Parathyroid adenoma (tissue), 2 donors: ENCODE results near the gene VPS18.

ENCODE experiments used
- H2AFZ ChIP-seq: fragments of 300-600 bp; sonication (generic); one replicate; pipeline ENCODE4 v1.7.0; 2017; ENCODE audit warnings: antibody characterized with exemption, mild to moderate bottlenecking
- H3K27ac ChIP-seq: fragments of 300-600 bp; sonication (generic); one replicate; pipeline ENCODE4 v1.7.0; 2017
- H3K27me3 ChIP-seq: fragments of 300-600 bp; sonication (generic); one replicate; pipeline ENCODE4 v1.7.0; 2017; ENCODE audit warnings: low read length; ENCODE audit not compliant: control insufficient read depth, insufficient read depth
- H3K36me3 ChIP-seq: fragments of 300-600 bp; sonication (generic); one replicate; pipeline ENCODE4 v1.7.0; 2017; ENCODE audit warnings: low read length; ENCODE audit not compliant: control insufficient read depth, insufficient read depth
- H3K4me1 ChIP-seq: fragments of 300-600 bp; sonication (generic); one replicate; pipeline ENCODE4 v1.7.0; 2017; ENCODE audit warnings: control low read depth
- H3K4me2 ChIP-seq: fragments of 300-600 bp; sonication (generic); one replicate; pipeline ENCODE4 v1.7.0; 2017; ENCODE audit warnings: low read length
- H3K4me3 ChIP-seq: fragments of 300-600 bp; sonication (generic); one replicate; pipeline ENCODE4 v1.7.0; 2017; ENCODE audit warnings: low read depth, low read length
- H3K79me2 ChIP-seq: fragments of 300-600 bp; sonication (generic); one replicate; pipeline ENCODE4 v1.7.0; 2017; ENCODE audit warnings: control low read depth
- H3K9ac ChIP-seq: fragments of 300-600 bp; sonication (generic); one replicate; pipeline ENCODE4 v1.7.0; 2017; ENCODE audit warnings: mild to moderate bottlenecking
- H3K9me3 ChIP-seq: fragments of 300-600 bp; sonication (generic); one replicate; pipeline ENCODE4 v1.7.0; 2017; ENCODE audit warnings: low read length; ENCODE audit not compliant: control insufficient read depth
- TF ChIP-seq, protein P1 (sequence below): fragments of 300-600 bp; sonication (generic); IDR thresholded peaks from one replicate; pipeline ENCODE4 v1.7.0; 2017; ENCODE audit warnings: antibody characterized with exemption, mild to moderate bottlenecking
- donor health status: primary hyperparathyroidism.

VPS18 gene

DNA sequence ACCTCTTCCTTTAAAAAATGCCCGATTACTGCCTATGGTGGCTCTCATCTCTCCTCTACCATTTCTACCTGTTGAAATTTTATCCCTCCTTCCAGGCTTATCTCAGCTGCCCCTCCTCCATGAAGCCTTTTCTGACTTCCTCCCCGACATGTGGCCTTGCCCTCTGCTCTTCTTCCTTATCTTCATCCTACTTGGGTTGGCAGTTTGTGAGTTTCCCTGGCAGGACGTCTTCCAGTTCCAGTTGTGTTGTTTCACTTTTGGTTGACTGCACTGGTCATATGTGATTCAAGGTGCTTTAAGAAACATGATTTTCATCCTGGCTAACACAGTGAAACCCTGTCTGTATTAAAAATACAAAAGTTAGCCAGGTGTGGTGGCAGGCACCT, 39.3 kb downstream of the VPS18 start:
- H3K4me3 ChIP-seq, result no peak overlapping the region
- H3K79me2 ChIP-seq, result no peaks in the 10 kb centered on the region
- no peak overlapping the region for H3K27ac ChIP-seq
- H3K9ac ChIP-seq, result no peak overlapping the region
- peaks cover 2% of the 10 kb centered on the region for H3K4me1 ChIP-seq
- no peaks in the 10 kb centered on the region for H3K36me3 ChIP-seq
- no peak overlapping the region for H2AFZ ChIP-seq
- no peak overlapping the region for H3K4me2 ChIP-seq
- H3K9me3 ChIP-seq, result no peaks in the 10 kb centered on the region
- TF ChIP-seq, protein P1, sequence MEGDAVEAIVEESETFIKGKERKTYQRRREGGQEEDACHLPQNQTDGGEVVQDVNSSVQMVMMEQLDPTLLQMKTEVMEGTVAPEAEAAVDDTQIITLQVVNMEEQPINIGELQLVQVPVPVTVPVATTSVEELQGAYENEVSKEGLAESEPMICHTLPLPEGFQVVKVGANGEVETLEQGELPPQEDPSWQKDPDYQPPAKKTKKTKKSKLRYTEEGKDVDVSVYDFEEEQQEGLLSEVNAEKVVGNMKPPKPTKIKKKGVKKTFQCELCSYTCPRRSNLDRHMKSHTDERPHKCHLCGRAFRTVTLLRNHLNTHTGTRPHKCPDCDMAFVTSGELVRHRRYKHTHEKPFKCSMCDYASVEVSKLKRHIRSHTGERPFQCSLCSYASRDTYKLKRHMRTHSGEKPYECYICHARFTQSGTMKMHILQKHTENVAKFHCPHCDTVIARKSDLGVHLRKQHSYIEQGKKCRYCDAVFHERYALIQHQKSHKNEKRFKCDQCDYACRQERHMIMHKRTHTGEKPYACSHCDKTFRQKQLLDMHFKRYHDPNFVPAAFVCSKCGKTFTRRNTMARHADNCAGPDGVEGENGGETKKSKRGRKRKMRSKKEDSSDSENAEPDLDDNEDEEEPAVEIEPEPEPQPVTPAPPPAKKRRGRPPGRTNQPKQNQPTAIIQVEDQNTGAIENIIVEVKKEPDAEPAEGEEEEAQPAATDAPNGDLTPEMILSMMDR, result no peak
- no peaks in the 10 kb centered on the region for H3K27me3 ChIP-seq

DNA sequence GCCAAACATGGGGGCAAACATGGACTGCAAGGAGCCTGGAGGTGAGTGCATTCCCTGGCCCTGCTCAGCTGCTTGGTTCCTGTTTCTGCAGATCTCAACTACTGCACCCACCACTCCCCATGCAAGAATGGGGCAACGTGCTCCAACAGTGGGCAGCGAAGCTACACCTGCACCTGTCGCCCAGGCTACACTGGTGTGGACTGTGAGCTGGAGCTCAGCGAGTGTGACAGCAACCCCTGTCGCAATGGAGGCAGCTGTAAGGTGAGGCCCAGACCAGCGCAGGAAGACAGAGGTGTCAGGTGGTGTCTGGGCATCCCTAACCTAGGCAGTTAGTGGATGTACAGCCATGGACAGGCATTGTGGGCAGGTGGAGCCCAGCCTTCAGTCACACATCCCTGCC, 40.2 kb downstream of the VPS18 start:
- Histone ChIP-seq H3K79me2 (no peaks in the 10 kb centered on the region), H3K9me3 (no peaks in the 10 kb centered on the region), H3K27me3 (no peaks in the 10 kb centered on the region), H2AFZ (no peak overlapping the region), H3K9ac (no peak overlapping the region), H3K4me1 (peaks cover 2% of the 10 kb centered on the region), H3K27ac (no peak overlapping the region), H3K4me2 (no peak overlapping the region), H3K4me3 (no peak overlapping the region), H3K36me3 (no peaks in the 10 kb centered on the region)
- TF ChIP-seq, protein P1, result no peak

DNA sequence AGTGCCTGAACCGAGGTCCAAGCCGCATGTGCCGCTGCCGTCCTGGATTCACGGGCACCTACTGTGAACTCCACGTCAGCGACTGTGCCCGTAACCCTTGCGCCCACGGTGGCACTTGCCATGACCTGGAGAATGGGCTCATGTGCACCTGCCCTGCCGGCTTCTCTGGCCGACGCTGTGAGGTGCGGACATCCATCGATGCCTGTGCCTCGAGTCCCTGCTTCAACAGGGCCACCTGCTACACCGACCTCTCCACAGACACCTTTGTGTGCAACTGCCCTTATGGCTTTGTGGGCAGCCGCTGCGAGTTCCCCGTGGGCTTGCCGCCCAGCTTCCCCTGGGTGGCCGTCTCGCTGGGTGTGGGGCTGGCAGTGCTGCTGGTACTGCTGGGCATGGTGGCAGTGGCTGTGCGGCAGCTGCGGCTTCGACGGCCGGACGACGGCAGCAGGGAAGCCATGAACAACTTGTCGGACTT, 42.0 kb downstream of the VPS18 start:
- Histone ChIP-seq H3K27ac (no peak overlapping the region), H3K27me3 (no peaks in the 10 kb centered on the region), H3K36me3 (no peaks in the 10 kb centered on the region), H3K9me3 (no peaks in the 10 kb centered on the region), H2AFZ (no peak overlapping the region), H3K9ac (no peak overlapping the region), H3K4me1 (peaks cover 2% of the 10 kb centered on the region), H3K4me2 (no peak overlapping the region), H3K4me3 (no peak overlapping the region), H3K79me2 (no peaks in the 10 kb centered on the region)
- TF ChIP-seq, protein P1, result no peak

DNA sequence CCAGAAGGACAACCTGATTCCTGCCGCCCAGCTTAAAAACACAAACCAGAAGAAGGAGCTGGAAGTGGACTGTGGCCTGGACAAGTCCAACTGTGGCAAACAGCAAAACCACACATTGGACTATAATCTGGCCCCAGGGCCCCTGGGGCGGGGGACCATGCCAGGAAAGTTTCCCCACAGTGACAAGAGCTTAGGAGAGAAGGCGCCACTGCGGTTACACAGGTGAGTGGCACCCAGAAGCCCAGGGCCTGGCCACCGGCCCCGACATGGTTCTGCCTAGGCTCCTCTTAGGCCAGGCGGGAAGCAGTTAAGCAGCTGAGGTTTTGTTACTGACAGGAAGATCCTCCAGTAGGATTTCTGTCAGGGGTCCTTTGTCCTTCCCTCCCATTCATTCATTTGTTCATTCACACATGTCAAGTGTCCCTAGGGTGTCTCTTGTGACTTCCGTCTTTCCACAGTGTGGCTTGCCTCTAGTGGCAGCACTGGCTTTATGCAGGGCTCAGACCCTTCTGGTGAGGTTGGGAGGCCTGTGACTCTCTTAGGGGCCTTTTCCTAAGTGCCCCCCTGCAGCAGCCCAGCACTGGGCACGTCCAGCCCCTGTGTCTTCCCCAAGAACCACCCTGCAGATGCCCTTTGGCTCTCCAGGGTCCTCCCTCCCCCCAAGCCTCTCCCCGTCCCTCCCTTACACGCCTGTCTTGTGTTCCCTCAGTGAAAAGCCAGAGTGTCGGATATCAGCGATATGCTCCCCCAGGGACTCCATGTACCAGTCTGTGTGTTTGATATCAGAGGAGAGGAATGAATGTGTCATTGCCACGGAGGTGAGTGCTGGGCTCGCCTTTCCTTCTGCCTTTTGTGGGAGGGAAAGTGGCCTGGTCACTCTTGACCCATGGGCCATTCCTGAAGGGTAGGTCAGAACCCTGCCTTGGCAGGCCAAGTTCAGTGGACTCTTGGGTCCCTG, 42.7 kb downstream of the VPS18 start:
- H3K4me1 ChIP-seq, result peaks cover 2% of the 10 kb centered on the region
- H3K9ac ChIP-seq, result no peak overlapping the region
- no peak overlapping the region for H3K27ac ChIP-seq

More for the DNA sequence above, 42.7 kb downstream of the VPS18 start:
- H2AFZ ChIP-seq, result no peak overlapping the region
- H3K36me3 ChIP-seq, result no peaks in the 10 kb centered on the region
- H3K9me3 ChIP-seq, result no peaks in the 10 kb centered on the region
- H3K27me3 ChIP-seq, result no peaks in the 10 kb centered on the region
- no peak overlapping the region for H3K4me3 ChIP-seq
- H3K79me2 ChIP-seq, result no peaks in the 10 kb centered on the region
- TF ChIP-seq, protein P1, result no peak
- H3K4me2 ChIP-seq, result no peak overlapping the region
